DOHH2 (cell line): Measurements from ENCODE around the gene EHD3.

Experiments used
- CTCF ChIP-seq: fragments of 200-600 bp; sonication (generic); IDR thresholded peaks from one replicate; pipeline ENCODE4 v1.5.1; 2014; ENCODE audit warnings: antibody characterized with exemption, mild to moderate bottlenecking, low read depth, low read length; ENCODE audit not compliant: poor library complexity, severe bottlenecking
- EZH2phosphoT487 ChIP-seq: fragments of 200-600 bp; sonication (generic); IDR thresholded peaks from 2 replicates; pipeline ENCODE4 v1.6.1; 2017; ENCODE audit warnings: borderline replicate concordance, mild to moderate bottlenecking, antibody characterized with exemption, low read length, moderate library complexity, mixed read lengths

- TF ChIP-seq CTCF (no peak), EZH2phosphoT487 (no peak)
These were observed 83.4 kb downstream of the EHD3 start for GRCh38 chr2:31317396-31317795.
